Stomach (tissue), 9 donors: Measurements from ENCODE around the gene TM4SF18. TPM values are rescaled to one million over a fixed set of nuclear protein-coding genes. Genes with fewer than 3 reads are reported as not detected.
A peak's percentile ranks its signal among the peaks of the same experiment; 100 is the strongest.

Experiments used
- DNase-seq, 2 donors: peaks; one replicate each; pipeline versions ENCODE4 v3.0.0 to v3.0.0-alpha.2; 2013 to 2019
- H3K27ac ChIP-seq, 5 donors: fragments of 200-600 bp in 4 of 5; sonication (generic) in 4 of 5; one replicate each; pipeline ENCODE4 v1.5.1; 2013 to 2019; ENCODE audit warnings: mild to moderate bottlenecking in 1 of 5, moderate library complexity in 1 of 5
- H3K27me3 ChIP-seq, 3 donors: fragments of 200-600 bp; sonication (generic); one replicate each; pipeline ENCODE4 v1.5.1; 2017 to 2019; ENCODE audit warnings: mixed run types in 1 of 3
- H3K36me3 ChIP-seq, 4 donors: fragments of 200-600 bp; sonication (generic); 1 replicate in 3 of 4; 2 replicates in 1 of 4; pipeline ENCODE4 v1.5.1; 2016 to 2019
- H3K4me1 ChIP-seq, 4 donors: fragments of 200-600 bp; sonication (generic); one replicate each; pipeline ENCODE4 v1.5.1; 2016 to 2019
- H3K4me3 ChIP-seq, 4 donors: fragments of 200-600 bp; sonication (generic) in 3 of 4; one replicate each; pipeline ENCODE4 v1.5.1; 2016 to 2019; ENCODE audit warnings: mild to moderate bottlenecking in 1 of 4
- H3K9me3 ChIP-seq, 4 donors: fragments of 200-600 bp; sonication (generic); one replicate each; pipeline ENCODE4 v1.5.1; 2016 to 2019
- CTCF ChIP-seq, 7 experiments: fragments of 450-650 bp in 4 of 7; fragments of 200-600 bp in 3 of 7; sonication (generic) in 3 of 7; IDR thresholded peaks; one replicate each; pipeline ENCODE4 v1.5.1; 2016 to 2019; ENCODE audit warnings: antibody characterized with exemption in 7 of 7, control low read depth in 2 of 7, mild to moderate bottlenecking in 1 of 7
- EP300 ChIP-seq: sonication (generic); formaldehyde crosslinking; IDR thresholded peaks from one replicate; pipeline ENCODE4 v1.6.1; 2017; ENCODE audit warnings: antibody characterized with exemption
- POLR2A ChIP-seq, 4 donors: fragments of 450-650 bp; IDR thresholded peaks; one replicate each; pipeline ENCODE4 v1.6.1; 2016; ENCODE audit warnings: antibody characterized with exemption in 4 of 4, control low read depth in 2 of 4, mild to moderate bottlenecking in 1 of 4, moderate library complexity in 1 of 4
- POLR2AphosphoS5 ChIP-seq, 3 donors: sonication (generic); formaldehyde crosslinking; IDR thresholded peaks; one replicate each; pipeline ENCODE4 v1.6.1; 2016; ENCODE audit warnings: antibody characterized with exemption in 3 of 3
- WGBS, 5 donors: extraction: QIAGEN DNeasy Blood & Tissue Kit in 3 of 5; methylation state at CpG; one replicate each; pipeline versions ENCODE4 v1.1.5 to v1.1.7; 2013 to 2018; 5-methylcytosine and 5-hydroxymethylcytosine counted together
- intact Hi-C: fragments of 100-400 bp; cut with DNase I; formaldehyde crosslinking; loops from one replicate; pipeline ENCODE4 v1.15.1; 2023; ENCODE audit warnings: low total_unique reads
- polyA plus RNA-seq, 3 donors: library from polyadenylated mRNA; stranded (reverse); fragments of 200-250 nt; gene quantifications; one replicate each; pipeline ENCODE4 v1.2.3, GENCODE V29; 2013
- total RNA-seq, 5 donors: library from RNA; depleted of rRNA; stranded (reverse); fragments of >200 nt; gene quantifications; one replicate each; pipeline versions ENCODE4 v1.1.0 to v1.2.3, GENCODE V29; 2014 to 2016
- donor health status: healthy with polysubstance abuse.
- donor health status: Bipolar disorder and iron deficiency.
- donor health status: healthy.

The TM4SF18 gene
- total and polyA plus RNA-seq, 8 donors: 0.45 to 26.1 (median 1.8) TPM; not detected in 1

- Histone ChIP-seq H3K27me3 (no peaks in the 10 kb centered on the region), H3K27ac (no peak overlapping the region), H3K9me3 (no peaks in the 10 kb centered on the region), H3K4me1 (peaks cover 0 to 34% (median 5%) of the 10 kb centered on the region in 4 donors), H3K4me3 (no peak overlapping the region), H3K36me3 (no peaks in the 10 kb centered on the region)
- TF ChIP-seq CTCF (IDR thresholded peaks at IDR 0.05): no peak
- no peak for TF ChIP-seq POLR2AphosphoS5 (IDR thresholded peaks at IDR 0.05)
- no peak for TF ChIP-seq EP300
- TF ChIP-seq POLR2A (IDR thresholded peaks at IDR 0.05): no peak
- no peak for DNase-seq
- intact Hi-C loops: no loop called here
- WGBS, 5 donors: 50 to 81% (median 67%) methylated on average over 1 of the region's 1 CpG
Observed at GRCh38 chr3:149313542-149313941, 19.9 kb downstream of the TM4SF18 start.

- no peaks in the 10 kb centered on the region for H3K36me3 ChIP-seq
- H3K9me3 ChIP-seq: no peaks in the 10 kb centered on the region
- WGBS, 5 donors: 78 to 87% (median 84%) methylated on average over 7 of the region's 7 CpGs
- peak overlapping the region in 3 of 5 donors; percentile 7 to 50 (median 11) for H3K27ac ChIP-seq
- DNase-seq: no peak
- no peak for TF ChIP-seq POLR2AphosphoS5 (IDR thresholded peaks at IDR 0.05)
- no peak for TF ChIP-seq EP300
- TF ChIP-seq CTCF (IDR thresholded peaks at IDR 0.05): no peak
- TF ChIP-seq POLR2A (IDR thresholded peaks at IDR 0.05): no peak
- H3K4me1 ChIP-seq: peaks cover 0 to 24% (median 2%) of the 10 kb centered on the region in 4 donors
- H3K27me3 ChIP-seq: no peaks in the 10 kb centered on the region
- intact Hi-C loops: no loop called here
- no peak overlapping the region for H3K4me3 ChIP-seq
Observed at GRCh38 chr3:149310796-149311534, 22.5 kb downstream of the TM4SF18 start.

GRCh38 chr3:149307435-149307783 lies 26.0 kb downstream of the TM4SF18 start:
- H3K36me3 ChIP-seq: no peaks in the 10 kb centered on the region
- H3K4me1 ChIP-seq: peaks cover 0 to 10% (median 0%) of the 10 kb centered on the region in 4 donors
- TF ChIP-seq CTCF (IDR thresholded peaks at IDR 0.05) (no peak), POLR2AphosphoS5 (IDR thresholded peaks at IDR 0.05) (no peak), POLR2A (IDR thresholded peaks at IDR 0.05) (no peak)
- no peak overlapping the region for H3K4me3 ChIP-seq
- intact Hi-C loops: no loop called here
- H3K9me3 ChIP-seq: no peaks in the 10 kb centered on the region
- H3K27ac ChIP-seq: no peak overlapping the region
- DNase-seq: no peak
- no peaks in the 10 kb centered on the region for H3K27me3 ChIP-seq
- 78 to 100% (median 82%) methylated on average over 1 of the region's 1 CpG for WGBS, 5 donors

- intact Hi-C loops: no loop called here
- Histone ChIP-seq H3K4me3 (no peak overlapping the region), H3K36me3 (no peaks in the 10 kb centered on the region), H3K9me3 (no peaks in the 10 kb centered on the region), H3K27me3 (no peaks in the 10 kb centered on the region), H3K4me1 (peaks cover 0 to 10% (median 0%) of the 10 kb centered on the region in 4 donors), H3K27ac (no peak overlapping the region)
- no peak for DNase-seq
- TF ChIP-seq CTCF (IDR thresholded peaks at IDR 0.05) (no peak), POLR2AphosphoS5 (IDR thresholded peaks at IDR 0.05) (no peak), POLR2A (IDR thresholded peaks at IDR 0.05) (no peak), EP300 (no peak)
- 90 to 96% (median 92%) methylated on average over 2 of the region's 2 CpGs for WGBS, 5 donors
Observed at GRCh38 chr3:149306751-149307434, 26.5 kb downstream of the TM4SF18 start.
